MM.1S (cell line): ENCODE results near the gene SALL4.
"Not testable (repeated sequence)": the region's sequence is repeated elsewhere in the genome, so short reads cannot be mapped to it uniquely, and the experiment has no call there.

Source experiments
- DNase-seq: peaks from one replicate; pipeline ENCODE4 v3.0.0-alpha.2; 2015
- H2AFZ ChIP-seq: fragments of 300-600 bp; sonication (generic); 2 replicates; pipeline ENCODE4 v1.6.0; 2016; ENCODE audit warnings: antibody characterized with exemption, low read length
- H3F3A ChIP-seq: fragments of 300-600 bp; sonication (generic); 2 replicates; pipeline ENCODE4 v1.6.1; 2016; ENCODE audit warnings: mild to moderate bottlenecking, antibody characterized with exemption, low read length, moderate library complexity, mixed read lengths; ENCODE audit not compliant: insufficient read depth
- H3K27ac ChIP-seq: fragments of 300-600 bp; sonication (generic); 2 replicates; pipeline ENCODE4 v1.5.1; 2016; ENCODE audit warnings: mild to moderate bottlenecking, low read length
- H3K27me3 ChIP-seq: fragments of 300-600 bp; sonication (generic); replicated peaks from 2 replicates; pipeline ENCODE4 v1.6.0; 2016; ENCODE audit warnings: low read length; ENCODE audit not compliant: insufficient read depth
- H3K36me3 ChIP-seq: fragments of 300-600 bp; sonication (generic); replicated peaks from 2 replicates; pipeline ENCODE4 v1.6.1; 2016; ENCODE audit warnings: mild to moderate bottlenecking, low read length, mixed read lengths; ENCODE audit not compliant: insufficient read depth
- H3K4me1 ChIP-seq: fragments of 300-600 bp; sonication (generic); 2 replicates; pipeline ENCODE4 v1.6.1; 2016; ENCODE audit warnings: low read length, mixed read lengths
- H3K4me2 ChIP-seq: fragments of 300-600 bp; sonication (generic); 2 replicates; pipeline ENCODE4 v1.6.0; 2016; ENCODE audit warnings: low read depth, low read length
- H3K4me3 ChIP-seq: fragments of 300-600 bp; sonication (generic); 2 replicates; pipeline ENCODE4 v1.5.1; 2016; ENCODE audit warnings: low read length, mixed read lengths
- H3K79me2 ChIP-seq: fragments of 300-600 bp; sonication (generic); 2 replicates; pipeline ENCODE4 v1.6.1; 2016; ENCODE audit warnings: mixed run types, low read length, mixed read lengths
- H3K9ac ChIP-seq: fragments of 300-600 bp; sonication (generic); 2 replicates; pipeline ENCODE4 v1.6.1; 2016; ENCODE audit warnings: low read length, mixed read lengths
- H3K9me2 ChIP-seq: fragments of 300-600 bp; sonication (generic); replicated peaks from 2 replicates; pipeline ENCODE4 v1.6.1; 2016; ENCODE audit warnings: mild to moderate bottlenecking, low read length, mixed read lengths; ENCODE audit not compliant: insufficient read depth
- H3K9me3 ChIP-seq: fragments of 300-600 bp; sonication (generic); replicated peaks from 2 replicates; pipeline ENCODE4 v1.6.1; 2016; ENCODE audit warnings: mild to moderate bottlenecking, low read length, mixed read lengths; ENCODE audit not compliant: insufficient read depth
- H4K20me1 ChIP-seq: fragments of 300-600 bp; sonication (generic); 2 replicates; pipeline ENCODE4 v1.6.1; 2016; ENCODE audit warnings: mild to moderate bottlenecking, low read length, moderate library complexity, mixed read lengths; ENCODE audit not compliant: insufficient read depth
- EZH2 ChIP-seq: fragments of 300-600 bp; sonication (generic); optimal IDR thresholded peaks from 2 replicates; pipeline ENCODE3; 2017; ENCODE audit warnings: low read depth, mild to moderate bottlenecking, antibody characterized with exemption, low read length, mixed read lengths
- EZH2phosphoT487 ChIP-seq: fragments of 300-600 bp; sonication (generic); IDR thresholded peaks from 2 replicates; pipeline ENCODE4 v1.6.1; 2018; ENCODE audit warnings: antibody characterized with exemption, low read length
- TF ChIP-seq, protein P1 (sequence below): fragments of 300-600 bp; sonication (generic); IDR thresholded peaks from 2 replicates; pipeline ENCODE4 v1.5.1; 2016; ENCODE audit warnings: antibody characterized with exemption, low read length, mixed read lengths

The SALL4 gene

DNA sequence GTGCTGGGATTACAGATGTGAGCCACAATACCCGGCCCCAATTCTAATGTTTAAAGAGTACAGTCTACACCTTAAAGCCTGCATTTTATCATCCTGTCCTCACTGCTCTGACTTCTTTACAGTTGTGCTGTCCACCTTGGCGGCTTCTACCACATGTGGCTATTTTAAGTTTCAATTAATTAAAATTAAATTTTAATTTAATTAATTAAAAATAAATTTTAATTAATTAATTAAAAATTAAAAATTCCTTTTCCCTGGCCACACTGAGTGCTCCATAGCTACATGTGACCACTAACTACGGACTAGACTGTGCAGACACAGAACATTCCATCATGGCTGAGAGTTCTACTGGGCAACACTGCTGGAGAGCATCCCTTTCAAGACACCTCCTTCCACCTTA, 61.5 kb downstream of the SALL4 start:
- Histone ChIP-seq H3K4me3 (no peak overlapping the region), H3K9ac (no peak overlapping the region), H2AFZ (no peak overlapping the region), H3K36me3 (no peaks in the 10 kb centered on the region), H3K27me3 (no peaks in the 10 kb centered on the region), H3K4me1 (no peaks in the 10 kb centered on the region), H4K20me1 (no peaks in the 10 kb centered on the region), H3K4me2 (no peak overlapping the region), H3K9me2 (no peaks in the 10 kb centered on the region), H3K79me2 (no peaks in the 10 kb centered on the region), H3F3A (no peaks in the 10 kb centered on the region), H3K27ac (no peak overlapping the region), H3K9me3 (no peaks in the 10 kb centered on the region)
- TF ChIP-seq EZH2phosphoT487, result no peak
- TF ChIP-seq EZH2, result no peak
- TF ChIP-seq, protein P1, sequence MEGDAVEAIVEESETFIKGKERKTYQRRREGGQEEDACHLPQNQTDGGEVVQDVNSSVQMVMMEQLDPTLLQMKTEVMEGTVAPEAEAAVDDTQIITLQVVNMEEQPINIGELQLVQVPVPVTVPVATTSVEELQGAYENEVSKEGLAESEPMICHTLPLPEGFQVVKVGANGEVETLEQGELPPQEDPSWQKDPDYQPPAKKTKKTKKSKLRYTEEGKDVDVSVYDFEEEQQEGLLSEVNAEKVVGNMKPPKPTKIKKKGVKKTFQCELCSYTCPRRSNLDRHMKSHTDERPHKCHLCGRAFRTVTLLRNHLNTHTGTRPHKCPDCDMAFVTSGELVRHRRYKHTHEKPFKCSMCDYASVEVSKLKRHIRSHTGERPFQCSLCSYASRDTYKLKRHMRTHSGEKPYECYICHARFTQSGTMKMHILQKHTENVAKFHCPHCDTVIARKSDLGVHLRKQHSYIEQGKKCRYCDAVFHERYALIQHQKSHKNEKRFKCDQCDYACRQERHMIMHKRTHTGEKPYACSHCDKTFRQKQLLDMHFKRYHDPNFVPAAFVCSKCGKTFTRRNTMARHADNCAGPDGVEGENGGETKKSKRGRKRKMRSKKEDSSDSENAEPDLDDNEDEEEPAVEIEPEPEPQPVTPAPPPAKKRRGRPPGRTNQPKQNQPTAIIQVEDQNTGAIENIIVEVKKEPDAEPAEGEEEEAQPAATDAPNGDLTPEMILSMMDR, result no peak
- DNase-seq, result no peak

DNA sequence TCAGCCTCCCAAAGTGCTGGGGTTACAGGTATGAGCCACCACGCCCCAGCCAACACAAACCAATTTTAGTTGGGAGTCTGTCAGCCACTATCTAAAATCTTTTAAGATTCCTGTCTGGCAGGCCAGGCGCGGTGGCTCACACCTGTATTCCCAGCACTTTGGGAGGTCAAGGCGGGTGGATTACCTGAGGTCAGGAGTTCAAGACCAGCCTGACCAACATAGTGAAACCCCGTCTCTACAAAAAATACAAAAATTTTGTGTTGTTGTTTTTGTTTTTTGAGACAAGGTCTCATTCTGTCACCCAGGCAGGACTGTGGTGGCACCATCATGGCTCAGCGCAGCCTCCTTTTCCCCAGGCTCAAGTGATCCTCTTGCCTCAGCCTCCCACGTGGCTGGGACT, 62.0 kb downstream of the SALL4 start:
- DNase-seq, H3F3A ChIP-seq, H4K20me1 ChIP-seq, H3K4me3 ChIP-seq, H3K9ac ChIP-seq, H3K27ac ChIP-seq, H3K4me2 ChIP-seq, H2AFZ ChIP-seq, H3K9me3 ChIP-seq, H3K4me1 ChIP-seq, H3K36me3 ChIP-seq, H3K9me2 ChIP-seq, H3K27me3 ChIP-seq, H3K79me2 ChIP-seq: not testable (repeated sequence)

DNA sequence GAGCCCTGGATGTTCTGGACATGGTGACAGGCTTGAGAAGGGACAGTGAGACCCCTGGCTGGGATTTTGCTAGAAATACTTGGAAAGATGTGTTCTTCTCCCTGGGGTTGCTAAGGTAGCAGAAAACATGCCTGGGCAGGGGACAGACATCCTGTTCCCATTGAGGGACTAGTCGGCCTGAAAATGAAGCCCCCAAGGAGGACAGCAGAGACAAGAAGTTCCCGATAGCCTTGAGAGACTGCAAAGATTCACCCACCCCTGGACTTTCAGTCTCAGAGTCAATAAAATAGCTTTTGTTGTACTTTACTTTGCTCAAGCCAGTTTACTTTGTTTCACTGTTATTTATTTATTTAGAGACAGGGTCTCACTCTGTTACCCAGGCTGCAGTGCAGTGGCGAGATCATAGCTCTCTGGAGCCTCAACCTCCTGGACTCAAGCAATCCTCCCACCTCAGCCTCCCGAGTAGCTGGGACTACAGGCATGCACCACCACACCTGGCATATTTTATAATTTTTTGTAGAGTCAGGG, 62.5 kb downstream of the SALL4 start:
- H3K4me3 ChIP-seq, result no peak overlapping the region
- no peak overlapping the region for H3K27ac ChIP-seq
- H3K9me2 ChIP-seq, result no peaks in the 10 kb centered on the region
- H2AFZ ChIP-seq, result no peak overlapping the region
- no peaks in the 10 kb centered on the region for H3K79me2 ChIP-seq
- H3K4me2 ChIP-seq, result no peak overlapping the region
- no peak overlapping the region for H3K9ac ChIP-seq
- no peaks in the 10 kb centered on the region for H3F3A ChIP-seq
- H3K36me3 ChIP-seq, result no peaks in the 10 kb centered on the region
- H4K20me1 ChIP-seq, result no peaks in the 10 kb centered on the region
- H3K4me1 ChIP-seq, result no peaks in the 10 kb centered on the region
- no peak for TF ChIP-seq EZH2
- no peak for TF ChIP-seq EZH2phosphoT487
- TF ChIP-seq, protein P1, result no peak
- H3K9me3 ChIP-seq, result no peaks in the 10 kb centered on the region
- H3K27me3 ChIP-seq, result no peaks in the 10 kb centered on the region
- DNase-seq, result no peak

DNA sequence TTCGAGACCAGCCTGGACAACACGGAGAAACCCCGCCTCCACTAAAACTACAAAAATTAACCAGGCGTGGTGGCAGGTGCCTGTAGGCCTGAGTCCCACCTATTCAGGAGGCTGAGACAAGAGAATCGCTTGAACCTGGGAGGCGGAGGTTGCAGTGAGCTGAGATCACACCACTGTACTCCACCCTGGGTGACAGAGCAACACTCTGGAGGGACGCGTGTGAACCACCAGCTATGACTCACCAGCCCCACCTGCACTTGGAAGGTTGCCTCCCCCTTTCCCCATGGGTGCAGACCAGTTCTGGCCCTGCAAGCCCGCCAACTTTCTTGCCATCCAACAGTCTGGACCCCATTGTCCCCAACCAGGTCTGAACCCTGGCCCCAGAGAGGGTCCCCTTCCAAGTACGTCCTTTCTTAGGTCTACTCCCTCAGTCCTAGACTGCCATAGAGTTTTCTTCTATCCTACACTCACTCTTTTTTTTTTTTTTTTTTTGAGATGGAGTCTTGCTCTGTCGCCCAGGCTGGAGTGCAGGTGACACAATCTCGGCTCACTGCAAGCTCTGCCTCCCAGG, 63.4 kb downstream of the SALL4 start:
- Histone ChIP-seq H3K4me1 (no peaks in the 10 kb centered on the region), H3K9me3 (no peaks in the 10 kb centered on the region)
- TF ChIP-seq EZH2phosphoT487 (no peak), EZH2 (no peak)
- TF ChIP-seq, protein P1, result no peak

DNA sequence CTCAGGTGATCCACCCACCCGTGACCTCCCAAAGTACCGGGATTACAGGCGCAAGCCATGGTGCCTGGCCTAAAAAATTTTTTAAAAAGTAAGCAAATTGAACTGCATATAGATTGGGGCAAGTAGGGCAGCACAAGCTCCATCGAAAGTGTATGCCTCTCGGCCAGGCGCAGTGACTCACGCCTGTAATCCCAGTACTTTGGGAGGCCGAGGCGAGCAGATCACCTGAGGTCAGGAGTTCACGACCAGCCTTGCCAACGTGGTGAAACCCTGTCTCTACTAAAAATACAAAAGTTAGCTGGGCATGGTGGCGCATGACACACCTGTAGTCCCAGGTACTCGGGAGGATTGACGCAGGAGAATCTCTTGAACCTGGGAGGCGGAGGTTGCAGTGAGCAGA, 64.1 kb downstream of the SALL4 start:
- not testable (repeated sequence) for H4K20me1 ChIP-seq, H3K4me1 ChIP-seq, H3F3A ChIP-seq, H3K9me3 ChIP-seq, H3K9me2 ChIP-seq, H3K9ac ChIP-seq, H3K27ac ChIP-seq, H3K4me2 ChIP-seq, H3K4me3 ChIP-seq, H3K27me3 ChIP-seq, H3K79me2 ChIP-seq, H3K36me3 ChIP-seq, DNase-seq, H2AFZ ChIP-seq

More for the DNA sequence above, 63.4 kb downstream of the SALL4 start:
- Histone ChIP-seq H3K79me2 (no peaks in the 10 kb centered on the region), H3K4me3 (no peak overlapping the region), H3F3A (no peaks in the 10 kb centered on the region), H2AFZ (no peak overlapping the region), H3K27me3 (no peaks in the 10 kb centered on the region), H3K27ac (no peak overlapping the region), H3K4me2 (no peak overlapping the region), H3K9ac (no peak overlapping the region), H4K20me1 (no peaks in the 10 kb centered on the region), H3K9me2 (no peaks in the 10 kb centered on the region), H3K36me3 (no peaks in the 10 kb centered on the region)
- DNase-seq, result no peak
